Measurements from ENCODE around the gene NCAPD3. TPM values are rescaled to one million over a fixed set of nuclear protein-coding genes. Genes with fewer than 3 reads are reported as not detected.
"Not testable (repeated sequence)": the region's sequence is repeated elsewhere in the genome, so short reads cannot be mapped to it uniquely, and the experiment has no call there.

Gene NCAPD3
- total RNA-seq, 3 donors from 2014 or later = 12.6 to 19.8 (median 16.6) TPM

DNA sequence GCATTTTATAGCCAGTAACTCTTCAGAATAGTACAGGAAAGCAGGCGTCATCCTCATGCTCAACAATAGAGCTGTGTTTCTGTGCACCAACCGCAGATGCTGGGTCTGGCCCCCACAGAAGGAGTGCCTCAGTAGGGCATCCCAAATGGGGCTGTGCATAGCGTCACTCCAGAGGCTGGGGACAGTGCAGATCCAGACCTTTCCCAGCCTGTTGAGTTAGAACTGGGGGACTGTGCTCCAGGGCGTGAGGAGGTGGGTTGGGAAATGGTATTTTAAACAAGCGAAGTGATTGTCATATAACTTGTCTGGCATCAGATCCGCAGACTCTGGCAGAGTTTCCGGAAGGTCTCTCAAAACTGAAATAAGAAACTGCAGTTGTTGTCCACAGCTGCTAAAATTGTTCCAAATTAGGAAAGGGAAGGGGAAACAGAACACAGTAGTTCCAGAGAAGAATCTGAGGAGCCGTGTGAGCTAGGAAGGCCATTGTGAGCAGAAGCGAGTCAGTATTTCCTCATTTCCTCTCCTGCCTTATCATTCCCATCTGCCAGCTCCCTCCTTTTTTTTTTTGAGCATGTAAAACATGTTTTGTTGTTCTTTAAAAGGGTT, 102.7 kb downstream of the NCAPD3 start:
- Histone ChIP-seq H3K4me1 (ENCODE audit: low read depth) (no peaks in the 10 kb centered on the region), H3K36me3 (ENCODE audit: low read depth) (no peaks in the 10 kb centered on the region), H3K9me3 (no peaks in the 10 kb centered on the region), H3K4me3 (no peak overlapping the region)
- ATAC-seq (no peak), DNase-seq (no peak)
- intact Hi-C loops (cut with DNase I, micrococcal nuclease) = no loop called here
- TF ChIP-seq, protein P1, sequence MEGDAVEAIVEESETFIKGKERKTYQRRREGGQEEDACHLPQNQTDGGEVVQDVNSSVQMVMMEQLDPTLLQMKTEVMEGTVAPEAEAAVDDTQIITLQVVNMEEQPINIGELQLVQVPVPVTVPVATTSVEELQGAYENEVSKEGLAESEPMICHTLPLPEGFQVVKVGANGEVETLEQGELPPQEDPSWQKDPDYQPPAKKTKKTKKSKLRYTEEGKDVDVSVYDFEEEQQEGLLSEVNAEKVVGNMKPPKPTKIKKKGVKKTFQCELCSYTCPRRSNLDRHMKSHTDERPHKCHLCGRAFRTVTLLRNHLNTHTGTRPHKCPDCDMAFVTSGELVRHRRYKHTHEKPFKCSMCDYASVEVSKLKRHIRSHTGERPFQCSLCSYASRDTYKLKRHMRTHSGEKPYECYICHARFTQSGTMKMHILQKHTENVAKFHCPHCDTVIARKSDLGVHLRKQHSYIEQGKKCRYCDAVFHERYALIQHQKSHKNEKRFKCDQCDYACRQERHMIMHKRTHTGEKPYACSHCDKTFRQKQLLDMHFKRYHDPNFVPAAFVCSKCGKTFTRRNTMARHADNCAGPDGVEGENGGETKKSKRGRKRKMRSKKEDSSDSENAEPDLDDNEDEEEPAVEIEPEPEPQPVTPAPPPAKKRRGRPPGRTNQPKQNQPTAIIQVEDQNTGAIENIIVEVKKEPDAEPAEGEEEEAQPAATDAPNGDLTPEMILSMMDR (IDR thresholded peaks at IDR 0.05) = no peak

DNA sequence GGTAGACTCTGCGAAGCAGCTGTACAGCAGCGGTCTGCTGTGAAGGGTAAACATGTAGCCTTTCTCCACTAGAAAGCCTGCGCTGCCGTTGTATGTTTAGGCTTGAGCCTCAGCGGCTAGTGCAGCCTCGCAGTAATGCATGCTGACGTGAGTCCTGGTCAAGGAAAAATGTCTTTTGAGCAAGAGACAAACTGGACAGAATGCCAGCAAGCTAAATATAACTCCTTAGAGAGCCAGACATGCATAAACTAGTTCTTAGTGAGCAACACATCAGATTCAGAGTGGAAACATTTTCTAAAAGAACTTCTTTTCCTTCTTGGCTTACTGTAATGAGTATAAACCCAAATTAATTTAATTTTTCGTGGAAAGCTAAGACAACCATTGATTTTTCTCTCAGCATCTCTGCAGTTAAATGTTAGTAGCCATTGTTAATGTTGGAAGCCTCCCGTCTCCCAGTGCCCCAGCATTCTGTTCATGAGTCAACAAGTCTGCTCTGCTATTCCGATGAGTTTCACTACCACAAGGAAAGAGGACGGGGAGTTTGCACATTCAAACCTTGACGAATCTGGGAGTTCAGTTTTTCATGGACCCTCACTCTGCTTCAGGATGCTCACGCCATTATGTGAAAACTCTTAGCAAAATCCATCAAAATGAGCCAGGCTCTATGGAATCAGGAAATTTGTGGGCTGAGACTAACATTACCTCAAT, 103.5 kb downstream of the NCAPD3 start:
- intact Hi-C loops (cut with DNase I, micrococcal nuclease) = no loop called here
- TF ChIP-seq, protein P1 (IDR thresholded peaks at IDR 0.05) = no peak
- Histone ChIP-seq H3K4me1 (ENCODE audit: low read depth) (no peaks in the 10 kb centered on the region), H3K36me3 (ENCODE audit: low read depth) (no peaks in the 10 kb centered on the region), H3K9me3 (no peaks in the 10 kb centered on the region), H3K4me3 (no peak overlapping the region)
- ATAC-seq (peak; percentile 47), DNase-seq (peak in 2 of 3 donors; percentile 29 to 49)

DNA sequence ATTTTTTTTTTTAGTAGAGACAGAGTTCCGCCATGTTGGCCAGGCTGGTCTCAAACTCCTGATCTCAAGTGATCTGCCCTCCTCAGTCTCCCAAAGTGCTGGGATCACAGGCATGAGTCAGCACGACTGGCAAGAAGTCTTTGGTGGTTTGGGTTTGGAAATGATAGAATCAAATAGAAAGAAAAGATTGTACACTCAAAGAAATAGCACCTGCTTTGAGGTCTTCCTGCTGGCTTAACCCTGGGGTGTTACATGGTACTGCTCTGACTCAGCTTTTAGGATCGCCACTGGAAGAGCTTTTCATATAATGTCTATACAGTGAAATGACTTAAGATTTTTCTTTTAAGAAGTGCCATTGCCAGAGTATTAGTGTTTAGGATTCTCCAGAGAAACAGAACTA, 104.7 kb downstream of the NCAPD3 start:
- Histone ChIP-seq H3K4me3 (no peak overlapping the region), H3K4me1 (ENCODE audit: low read depth) (no peaks in the 10 kb centered on the region), H3K9me3 (no peaks in the 10 kb centered on the region), H3K36me3 (ENCODE audit: low read depth) (no peaks in the 10 kb centered on the region)
- no peak for ATAC-seq
- TF ChIP-seq, protein P1 (IDR thresholded peaks at IDR 0.05) = no peak
- DNase-seq = no peak
- intact Hi-C loops (cut with DNase I, micrococcal nuclease) = no loop called here

DNA sequence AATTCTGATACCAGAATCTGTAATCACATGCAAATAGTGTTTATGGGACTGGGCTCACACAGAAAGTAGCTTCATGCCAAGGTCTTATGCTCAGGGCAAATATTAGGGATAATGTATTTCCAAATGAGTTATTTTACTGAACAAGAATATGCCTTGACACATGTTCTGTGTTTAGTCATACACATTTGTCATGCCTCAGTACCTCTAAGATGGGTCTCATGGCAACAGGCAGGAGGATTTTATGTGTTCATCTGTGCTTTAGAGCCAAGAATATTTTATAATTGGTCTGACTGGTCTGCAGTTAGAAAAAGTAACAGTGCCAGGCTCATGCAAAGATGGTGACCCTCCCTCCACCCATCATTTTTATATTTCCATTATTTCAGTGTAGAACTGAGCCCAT, 105.8 kb downstream of the NCAPD3 start:
- H3K9me3 ChIP-seq = no peaks in the 10 kb centered on the region
- intact Hi-C loops (cut with DNase I, micrococcal nuclease) = no loop called here
- TF ChIP-seq, protein P1 (IDR thresholded peaks at IDR 0.05) = no peak
- DNase-seq (no peak), ATAC-seq (no peak)
- no peak overlapping the region for H3K4me3 ChIP-seq
- no peaks in the 10 kb centered on the region for H3K4me1 ChIP-seq (ENCODE audit: low read depth)
- H3K36me3 ChIP-seq (ENCODE audit: low read depth) = no peaks in the 10 kb centered on the region

GRCh38 chr11:134116210-134116609, 107.6 kb downstream of the NCAPD3 start:
- no peak for ATAC-seq

GRCh38 chr11:134113787-134114186, 110.0 kb downstream of the NCAPD3 start:
- DNase-seq; H3K4me1 ChIP-seq (ENCODE audit: low read depth); ATAC-seq; H3K36me3 ChIP-seq (ENCODE audit: low read depth); H3K9me3 ChIP-seq; intact Hi-C loops (cut with DNase I, micrococcal nuclease); H3K4me3 ChIP-seq: not testable (repeated sequence)

More at GRCh38 chr11:134116210-134116609, 107.6 kb downstream of the NCAPD3 start:
- no peaks in the 10 kb centered on the region for H3K36me3 ChIP-seq (ENCODE audit: low read depth)
- intact Hi-C loops (cut with DNase I, micrococcal nuclease) = no loop called here
- no peak for DNase-seq
- TF ChIP-seq, protein P1 (IDR thresholded peaks at IDR 0.05) = no peak
- no peak overlapping the region for H3K4me3 ChIP-seq
- H3K9me3 ChIP-seq = no peaks in the 10 kb centered on the region
- no peaks in the 10 kb centered on the region for H3K4me1 ChIP-seq (ENCODE audit: low read depth)

Data from mucosa of descending colon (tissue), 3 donors.